ENCODE data around the gene DNAH14.
"Not testable (repeated sequence)": the region's sequence is repeated elsewhere in the genome, so short reads cannot be mapped to it uniquely, and the experiment has no call there.

GRCh38 chr1:225335098-225335778 is 405.8 kb downstream of the DNAH14 start:
- TF ChIP-seq CTCF (IDR thresholded peaks at IDR 0.05 in 4 of 5, conservative IDR thresholded peaks at IDR 0.05 in 1 of 5); POLR2A (IDR thresholded peaks at IDR 0.05): not testable (repeated sequence)
